HUES64 (cell line): ENCODE measurements around the gene CFAP161.
"Not testable (repeated sequence)": the region's sequence is repeated elsewhere in the genome, so short reads cannot be mapped to it uniquely, and the experiment has no call there.

Source experiments
- H3K27ac ChIP-seq: 2 replicates; pipeline ENCODE4 v1.7.0; 2013; ENCODE audit warnings: low read depth, low read length, inconsistent platforms
- H3K27me3 ChIP-seq: 2 replicates; pipeline ENCODE4 v1.6.1; 2013; ENCODE audit warnings: mild to moderate bottlenecking, low read length; ENCODE audit not compliant: insufficient read depth
- H3K36me3 ChIP-seq: 2 replicates; pipeline ENCODE4 v1.6.1; 2013; ENCODE audit warnings: mild to moderate bottlenecking, low read length; ENCODE audit not compliant: insufficient read depth
- H3K4me1 ChIP-seq: 2 replicates; pipeline ENCODE4 v1.6.1; 2013; ENCODE audit warnings: mild to moderate bottlenecking, low read length, moderate library complexity; ENCODE audit not compliant: insufficient read depth
- H3K4me3 ChIP-seq: 2 replicates; pipeline ENCODE4 v1.5.1; 2013; ENCODE audit warnings: mild to moderate bottlenecking, low read length, moderate library complexity
- H3K9ac ChIP-seq: 2 replicates; pipeline ENCODE4 v1.6.1; 2013; ENCODE audit warnings: mild to moderate bottlenecking, low read depth, low read length
- H3K9me3 ChIP-seq: 2 replicates; pipeline ENCODE4 v1.6.1; 2013; ENCODE audit warnings: low read depth, low read length; ENCODE audit not compliant: insufficient read depth
- WGBS: fragments of 150-250, 120-280 bp; methylation state at CpG from one replicate; pipeline ENCODE4 v1.1.7; 2013; ENCODE audit warnings: missing lambda C conversion rate; 5-methylcytosine and 5-hydroxymethylcytosine counted together

The CFAP161 gene

DNA sequence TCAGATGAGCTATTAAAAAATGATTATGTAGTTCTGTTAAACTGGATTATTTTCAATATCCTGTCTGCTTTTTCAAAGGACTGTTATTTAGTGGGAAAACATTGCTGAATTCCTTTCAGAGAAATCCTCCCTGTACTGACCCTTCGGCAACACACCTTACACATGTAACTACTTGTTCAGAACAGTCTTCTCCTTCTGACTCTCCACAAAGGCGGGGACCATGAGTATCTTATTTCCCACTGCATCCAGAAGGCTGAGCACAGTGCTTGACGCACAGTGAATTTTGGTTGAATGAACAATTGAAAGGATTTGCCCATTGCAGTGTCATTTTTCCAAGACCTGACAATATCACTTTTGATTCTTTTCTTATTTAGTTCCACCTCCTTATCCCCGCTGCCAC is 23.1 kb upstream of the CFAP161 start:
- H3K4me1 ChIP-seq = peaks cover 7% of the 10 kb centered on the region
- H3K9me3 ChIP-seq = no peaks in the 10 kb centered on the region
- WGBS = 84% methylated on average over 4 of the region's 4 CpGs
- H3K4me3 ChIP-seq = no peak overlapping the region
- no peaks in the 10 kb centered on the region for H3K27me3 ChIP-seq
- no peaks in the 10 kb centered on the region for H3K36me3 ChIP-seq
- H3K9ac ChIP-seq = no peak overlapping the region
- H3K27ac ChIP-seq = no peak overlapping the region

DNA sequence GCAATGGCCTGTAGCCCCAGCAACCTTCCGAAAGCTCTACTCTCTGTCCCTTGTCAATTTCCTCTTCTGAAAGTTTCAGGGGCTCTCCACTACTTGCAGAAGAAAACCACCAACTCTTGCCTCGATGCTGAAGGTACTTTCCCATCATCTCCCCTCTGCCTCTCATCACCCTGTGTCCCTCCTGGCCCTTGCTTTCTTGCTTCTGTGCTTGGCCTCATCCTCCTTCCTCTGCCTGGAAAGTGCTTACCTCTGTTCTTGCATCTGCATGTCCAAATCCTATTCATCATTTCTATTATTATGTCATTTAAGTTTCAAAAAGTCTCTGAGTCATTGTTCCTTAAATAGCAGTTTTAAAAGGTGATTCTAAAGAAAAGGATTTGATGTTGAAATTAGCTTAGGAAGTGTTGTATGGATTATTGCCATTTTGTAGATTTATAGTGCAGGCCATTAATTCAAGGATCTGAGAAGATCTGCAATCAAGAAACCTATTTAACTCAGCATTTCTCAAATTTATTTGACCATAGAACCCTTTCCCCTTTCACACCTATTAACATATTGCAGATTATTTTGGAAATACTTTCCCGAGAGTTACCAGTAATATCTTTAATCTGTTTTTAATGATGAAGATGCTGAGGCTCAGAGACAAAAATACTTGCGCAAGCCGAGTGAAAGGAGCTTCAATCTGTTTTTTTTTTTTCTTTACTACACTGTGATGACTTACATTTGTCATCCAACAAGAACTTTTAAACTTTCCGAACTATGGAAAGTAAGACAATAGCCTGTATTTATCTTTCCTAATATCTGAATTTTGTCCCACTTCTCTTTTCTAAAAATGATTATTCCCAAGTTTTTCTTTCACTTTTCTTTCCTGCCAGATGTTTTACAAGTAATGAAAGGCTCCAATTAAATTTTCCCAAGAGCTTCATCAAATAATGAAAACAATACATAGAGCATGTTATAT is 22.3 kb upstream of the CFAP161 start:
- Histone ChIP-seq H3K4me1 (peaks cover 7% of the 10 kb centered on the region), H3K27ac (no peak overlapping the region), H3K36me3 (no peaks in the 10 kb centered on the region), H3K4me3 (no peak overlapping the region), H3K9me3 (no peaks in the 10 kb centered on the region), H3K27me3 (no peaks in the 10 kb centered on the region), H3K9ac (no peak overlapping the region)
- 88% methylated on average over 6 of the region's 6 CpGs for WGBS

DNA sequence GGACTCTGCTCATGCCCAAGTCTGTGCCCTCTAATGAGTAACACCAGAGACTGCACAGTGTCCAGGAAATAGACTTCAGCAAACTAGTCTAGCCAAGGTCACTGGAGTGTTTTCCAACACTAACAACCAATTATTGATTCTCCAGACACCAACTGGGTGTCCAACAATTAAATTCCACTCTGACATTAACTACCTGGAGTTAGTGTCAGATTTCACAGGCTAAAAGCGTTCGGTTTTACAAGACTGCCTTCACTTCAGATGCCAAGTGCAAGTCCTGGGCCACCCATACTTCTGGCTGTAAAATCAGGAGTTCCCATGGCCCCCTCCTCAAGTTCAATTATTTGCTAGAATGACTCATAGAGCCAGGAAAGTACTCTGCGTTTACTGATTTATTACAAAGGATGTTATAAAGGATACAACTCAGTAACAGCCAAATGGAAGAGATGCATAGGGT is 20.8 kb upstream of the CFAP161 start:
- Histone ChIP-seq H3K9ac (no peak overlapping the region), H3K9me3 (no peaks in the 10 kb centered on the region), H3K4me3 (no peak overlapping the region), H3K27ac (no peak overlapping the region), H3K27me3 (peaks cover 11% of the 10 kb centered on the region), H3K4me1 (peaks cover 7% of the 10 kb centered on the region), H3K36me3 (no peaks in the 10 kb centered on the region)
- 90% methylated on average over 3 of the region's 3 CpGs for WGBS

DNA sequence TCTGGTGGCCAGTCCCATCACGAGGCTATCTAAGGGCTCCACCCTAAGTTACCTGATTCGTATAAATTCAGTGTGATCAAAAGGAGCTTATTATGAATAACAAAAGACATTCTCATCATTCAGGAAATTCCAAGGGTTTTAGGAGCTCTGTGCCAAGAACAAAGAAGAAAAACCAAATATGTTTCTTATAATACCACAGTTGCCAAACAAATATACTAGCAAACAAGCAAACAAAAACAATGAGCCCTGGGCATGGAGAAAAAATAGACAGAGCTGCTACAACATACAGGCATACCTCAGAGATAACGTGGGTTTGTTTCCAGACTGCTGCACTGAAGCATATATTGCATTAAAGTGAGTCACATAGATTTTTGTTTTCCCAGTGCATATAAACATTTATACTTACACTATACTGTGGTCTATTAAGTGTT is 20.2 kb upstream of the CFAP161 start:
- peaks cover 7% of the 10 kb centered on the region for H3K4me1 ChIP-seq
- whole genome bisulfite sequencing = 48% methylated on average over 3 of the region's 3 CpGs
- no peaks in the 10 kb centered on the region for H3K9me3 ChIP-seq
- H3K9ac ChIP-seq = no peak overlapping the region
- peaks cover 17% of the 10 kb centered on the region for H3K27me3 ChIP-seq
- no peak overlapping the region for H3K4me3 ChIP-seq
- no peaks in the 10 kb centered on the region for H3K36me3 ChIP-seq
- H3K27ac ChIP-seq = no peak overlapping the region

DNA sequence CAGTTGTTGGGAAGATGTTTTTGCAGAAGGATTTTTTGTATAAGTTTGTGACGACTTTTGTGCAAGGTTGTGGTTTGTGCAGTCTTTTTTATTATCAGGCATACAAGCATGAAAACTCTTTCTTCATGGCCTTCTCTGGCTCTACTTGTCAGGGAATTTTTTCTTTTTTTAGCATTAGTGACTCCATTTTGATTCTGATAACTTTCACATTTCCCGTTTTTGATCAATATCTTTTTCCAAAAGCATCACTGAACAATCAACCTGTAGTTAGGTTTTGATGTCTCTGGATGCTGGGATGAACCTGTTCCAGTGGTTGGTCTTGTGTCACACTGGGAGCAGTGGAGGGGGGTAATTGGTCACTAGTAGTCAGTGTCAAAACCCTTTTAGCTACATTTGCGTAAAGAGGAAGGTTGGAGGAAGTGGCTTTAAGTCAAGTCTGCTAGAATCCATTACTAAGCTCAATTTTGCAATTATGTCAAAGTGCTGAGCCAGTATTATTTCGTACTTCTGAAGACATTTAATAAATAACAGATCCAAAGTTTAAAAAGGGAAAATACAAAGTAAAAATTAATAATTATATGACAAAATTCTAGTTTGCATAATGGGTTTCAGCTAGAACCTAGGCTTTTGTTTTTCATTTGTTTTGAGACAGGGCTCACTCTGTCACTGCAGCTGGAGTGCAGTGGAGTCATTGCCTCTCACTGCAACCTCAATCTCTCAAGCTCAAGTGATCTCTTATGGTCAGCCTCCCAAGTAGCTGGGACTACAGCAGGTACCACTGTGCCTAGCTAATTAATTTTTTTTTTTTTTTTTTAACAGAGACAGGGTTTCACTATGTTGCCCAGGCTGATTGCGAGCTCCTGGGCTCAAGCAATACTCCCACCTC is 18.8 kb upstream of the CFAP161 start:
- 93% methylated on average over 3 of the region's 5 CpGs for WGBS
- Histone ChIP-seq H3K4me1 (peaks cover 7% of the 10 kb centered on the region), H3K9ac (no peak overlapping the region), H3K4me3 (no peak overlapping the region), H3K9me3 (peaks cover 3% of the 10 kb centered on the region; the same call in 1 of the 2 replicates), H3K36me3 (no peaks in the 10 kb centered on the region), H3K27ac (no peak overlapping the region), H3K27me3 (peaks cover 20% of the 10 kb centered on the region)

DNA sequence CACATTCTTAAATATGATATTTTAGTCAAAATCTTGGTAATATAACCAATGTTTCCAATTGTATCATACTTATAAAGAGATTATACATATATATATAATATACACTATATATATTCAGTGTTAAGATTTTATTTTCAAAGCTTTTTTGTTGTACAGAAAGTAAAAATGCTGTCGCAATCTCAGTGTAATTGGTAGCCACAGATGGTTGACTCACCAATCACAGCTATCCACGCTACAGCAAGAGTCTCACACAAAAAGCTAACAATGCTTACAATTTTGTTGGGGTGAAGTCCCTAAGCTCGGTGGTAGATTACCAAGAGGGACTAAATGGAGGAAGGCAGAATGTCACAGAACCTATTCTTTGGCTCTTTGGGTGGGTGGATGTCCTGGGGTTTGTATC is 16.9 kb upstream of the CFAP161 start:
- H3K9ac ChIP-seq = no peak overlapping the region
- H3K27ac ChIP-seq = no peak overlapping the region
- WGBS = 75% methylated on average over 1 of the region's 3 CpGs

DNA sequence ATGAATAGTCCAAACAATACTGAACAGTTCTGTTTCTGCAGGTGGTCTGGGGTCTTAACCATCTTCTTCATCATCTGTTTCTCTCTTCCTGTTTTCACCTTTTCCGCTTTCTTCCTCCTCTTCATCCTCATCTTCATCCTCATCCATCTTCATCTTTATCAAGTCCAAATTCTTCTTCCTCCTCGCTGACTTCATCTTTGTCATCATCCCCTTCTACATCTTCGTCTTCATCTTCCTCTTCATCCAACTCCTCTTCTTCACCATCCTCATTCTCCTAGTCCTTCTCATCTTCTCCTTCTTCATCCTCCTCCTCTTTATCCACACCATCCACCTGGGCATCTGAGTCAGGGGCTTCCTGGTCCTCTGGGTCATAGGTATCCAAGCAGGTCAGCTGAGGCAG is 16.5 kb upstream of the CFAP161 start:
- WGBS = 92% methylated on average over 3 of the region's 3 CpGs
- H3K4me3 ChIP-seq = no peak overlapping the region
- peaks cover 7% of the 10 kb centered on the region for H3K4me1 ChIP-seq
- H3K9ac ChIP-seq = no peak overlapping the region
- H3K36me3 ChIP-seq = no peaks in the 10 kb centered on the region
- peaks cover 20% of the 10 kb centered on the region for H3K27me3 ChIP-seq
- no peak overlapping the region for H3K27ac ChIP-seq
- peaks cover 5% of the 10 kb centered on the region; the same call in 1 of the 2 replicates for H3K9me3 ChIP-seq

More for the DNA sequence above, 16.9 kb upstream of the CFAP161 start:
- Histone ChIP-seq H3K27me3 (peaks cover 20% of the 10 kb centered on the region), H3K9me3 (peaks cover 5% of the 10 kb centered on the region; the same call in 1 of the 2 replicates), H3K36me3 (no peaks in the 10 kb centered on the region), H3K4me3 (no peak overlapping the region), H3K4me1 (peaks cover 7% of the 10 kb centered on the region)

DNA sequence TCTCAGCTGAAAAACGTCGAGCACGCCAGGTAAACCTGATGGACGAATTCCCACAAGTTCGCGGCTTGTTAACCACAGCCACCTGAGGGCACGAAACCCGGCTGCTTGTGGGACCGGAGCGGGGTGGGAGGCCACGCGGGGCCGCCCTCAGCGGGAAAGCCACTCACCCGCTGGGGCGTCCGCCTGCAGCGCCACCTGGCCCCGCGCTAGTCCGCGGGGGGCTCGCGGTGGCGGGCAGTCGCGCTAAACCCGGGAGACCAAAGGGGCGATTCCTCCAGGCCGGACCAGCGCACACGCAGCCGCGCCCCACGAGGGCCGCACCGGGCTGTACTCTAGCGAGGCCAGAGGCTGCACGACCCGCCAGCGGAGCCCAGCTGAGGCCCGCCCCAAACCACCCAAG is 15.7 kb upstream of the CFAP161 start:
- Histone ChIP-seq H3K4me3 (peak overlapping the region; percentile 42), H3K4me1 (peaks cover 7% of the 10 kb centered on the region), H3K9ac (0 out of 2 replicates have a peak overlapping the region, but pooled peaks have one; percentile 19), H3K27ac (no peak overlapping the region), H3K27me3 (peaks cover 20% of the 10 kb centered on the region), H3K36me3 (no peaks in the 10 kb centered on the region), H3K9me3 (peaks cover 5% of the 10 kb centered on the region; the same call in 1 of the 2 replicates)
- WGBS = 61% methylated on average over 40 of the region's 42 CpGs

DNA sequence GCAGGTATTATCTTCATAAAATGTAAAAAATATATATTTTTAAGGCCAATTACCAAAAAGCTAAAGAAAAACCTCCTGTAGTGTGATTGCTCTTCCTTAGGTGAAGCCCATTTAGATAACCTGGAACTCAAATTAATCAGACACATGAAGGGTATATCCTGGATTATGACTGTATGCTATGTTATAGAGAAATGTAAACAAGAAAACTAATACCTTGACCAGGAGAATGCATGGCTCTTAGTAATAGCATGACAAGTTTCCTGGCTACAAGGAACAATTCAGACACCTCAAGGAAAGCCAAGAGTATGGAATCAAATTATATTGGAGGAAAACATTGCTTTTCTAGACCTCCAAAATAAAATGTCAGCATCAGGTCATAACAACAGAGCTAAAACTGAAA is 14.0 kb upstream of the CFAP161 start:
- H3K36me3 ChIP-seq = no peaks in the 10 kb centered on the region
- H3K27me3 ChIP-seq = peaks cover 20% of the 10 kb centered on the region
- no peaks in the 10 kb centered on the region for H3K4me1 ChIP-seq
- no peak overlapping the region for H3K27ac ChIP-seq
- H3K9me3 ChIP-seq = peaks cover 5% of the 10 kb centered on the region; the same call in 1 of the 2 replicates
- no peak overlapping the region for H3K9ac ChIP-seq
- H3K4me3 ChIP-seq = no peak overlapping the region

DNA sequence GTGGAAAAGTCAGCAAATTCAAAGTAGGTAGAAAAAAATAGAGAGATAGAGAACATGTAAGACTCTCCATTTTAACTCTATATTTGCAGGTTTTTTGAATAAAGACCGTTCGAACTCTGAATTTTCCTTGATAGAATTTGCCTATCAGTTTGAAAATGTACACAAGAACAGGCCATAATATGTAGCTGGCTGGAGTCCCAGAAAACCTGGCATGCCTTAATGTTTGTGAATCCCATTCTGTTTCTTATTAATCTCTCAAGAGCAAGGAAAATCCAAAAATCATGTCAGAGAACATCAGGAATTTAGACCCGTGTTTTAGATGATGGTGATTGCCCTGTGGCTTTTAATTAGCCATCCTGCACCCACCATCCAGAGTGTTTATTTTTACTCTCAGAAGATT is 7.2 kb upstream of the CFAP161 start:
- Histone ChIP-seq H3K4me1 (no peaks in the 10 kb centered on the region), H3K9ac (no peak overlapping the region), H3K36me3 (no peaks in the 10 kb centered on the region), H3K9me3 (no peaks in the 10 kb centered on the region), H3K27me3 (peaks cover 7% of the 10 kb centered on the region; the same call in 1 of the 2 replicates), H3K27ac (no peak overlapping the region), H3K4me3 (no peak overlapping the region)
- 87% methylated on average over 3 of the region's 3 CpGs for WGBS

DNA sequence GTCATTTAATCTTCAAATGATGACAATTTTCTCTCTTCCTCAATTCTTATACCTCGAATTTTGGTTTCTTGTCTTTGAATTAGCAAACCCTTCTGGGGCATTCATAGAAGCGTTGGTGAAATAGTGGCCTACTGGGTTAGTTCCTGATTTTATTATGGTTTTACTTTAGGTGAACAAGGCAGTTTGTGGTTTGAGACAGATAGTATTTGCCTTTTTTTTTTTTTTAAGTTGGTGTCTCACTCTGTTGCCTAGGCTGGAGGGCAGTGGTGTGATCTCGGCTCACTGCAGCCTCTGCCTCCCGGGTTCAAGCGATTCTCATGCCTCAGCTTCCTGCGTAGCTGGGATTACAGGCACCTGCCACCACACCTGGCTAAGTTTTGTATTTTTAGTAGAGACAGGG is 7.4 kb downstream of the CFAP161 start:
- H3K4me1 ChIP-seq, H3K4me3 ChIP-seq: not testable (repeated sequence)

More for the DNA sequence above, 7.4 kb downstream of the CFAP161 start:
- H3K27ac ChIP-seq, H3K36me3 ChIP-seq, H3K9me3 ChIP-seq, H3K9ac ChIP-seq: not testable (repeated sequence)
- peaks cover 11% of the 10 kb centered on the region; the same call in 1 of the 2 replicates for H3K27me3 ChIP-seq
- 91% methylated on average over 6 of the region's 6 CpGs for WGBS
